CD4-positive, alpha-beta T cell (primary cell): ENCODE data around the gene PLAAT3. TPM values are rescaled to one million over a fixed set of nuclear protein-coding genes. Genes with fewer than 3 reads are reported as not detected.
"Not testable (repeated sequence)": the region's sequence is repeated elsewhere in the genome, so short reads cannot be mapped to it uniquely, and the experiment has no call there.

Experiments used
- ATAC-seq: fragments of 200-7000 bp; cut with Tn5 transposase; one replicate; pipeline ENCODE4 v1.10.0; 2022; ENCODE audit warnings: mild to moderate bottlenecking; ENCODE audit not compliant: poor library complexity
- CTCF ChIA-PET: fragments of 350-600 bp; sonication (Branson Sonifier 250); formaldehyde crosslinking; loops from one replicate; lab custom pipeline; 2021; ENCODE audit warnings: antibody characterized with exemption, inconsistent platforms; lab: Charles Lee
- POLR2A ChIA-PET: fragments of 350-600 bp; sonication (Branson Sonifier 250); formaldehyde crosslinking; loops from one replicate; lab custom pipeline; 2021; ENCODE audit warnings: antibody characterized with exemption, inconsistent platforms; lab: Charles Lee
- DNase-seq, 14 experiments: peaks; one replicate each; pipeline ENCODE4 v3.0.0-alpha.2; 2013 to 2020; ENCODE audit warnings: mixed read lengths in 2 of 14
- H3K27ac ChIP-seq, 2 donors: one replicate each; pipeline versions ENCODE4 v1.5.1 to v1.7.0; 2013; ENCODE audit warnings: low read length in 2 of 2, low read depth in 1 of 2, mild to moderate bottlenecking in 1 of 2
- H3K27me3 ChIP-seq, 2 experiments: 1 replicate in 1 of 2; 2 replicates in 1 of 2; pipeline versions ENCODE4 v1.6.1 to v1.7.0; 2013; ENCODE audit warnings: low read length in 2 of 2, control low read depth in 1 of 2, mild to moderate bottlenecking in 1 of 2, moderate library complexity in 1 of 2; ENCODE audit not compliant: insufficient read depth in 2 of 2, control insufficient read depth in 1 of 2
- H3K36me3 ChIP-seq: one replicate; pipeline ENCODE4 v1.6.1; 2013; ENCODE audit warnings: low read length, control low read depth; ENCODE audit not compliant: insufficient read depth
- H3K4me1 ChIP-seq: one replicate; pipeline ENCODE4 v1.6.1; 2013; ENCODE audit warnings: low read length, control low read depth; ENCODE audit not compliant: insufficient read depth
- H3K4me3 ChIP-seq: one replicate; pipeline ENCODE4 v1.5.1; 2013; ENCODE audit warnings: mild to moderate bottlenecking, low read length, moderate library complexity
- H3K9me3 ChIP-seq, 2 experiments: 1 replicate in 1 of 2; 2 replicates in 1 of 2; pipeline versions ENCODE4 v1.6.1 to v1.7.0; 2013; ENCODE audit warnings: low read length in 2 of 2, mild to moderate bottlenecking in 2 of 2, control low read depth in 1 of 2, moderate library complexity in 1 of 2; ENCODE audit not compliant: control insufficient read depth in 1 of 2, insufficient read depth in 1 of 2
- H3K27ac Mint-ChIP-seq: one replicate; pipeline ENCODE4 v1.8.0; 2020; ENCODE audit warnings: mixed read lengths
- H3K27me3 Mint-ChIP-seq: one replicate; pipeline ENCODE4 v1.8.0; 2021; ENCODE audit warnings: mixed read lengths
- H3K36me3 Mint-ChIP-seq: one replicate; pipeline ENCODE4 v1.8.0; 2021; ENCODE audit warnings: low read depth, mixed read lengths
- H3K4me1 Mint-ChIP-seq: one replicate; pipeline ENCODE4 v1.8.0; 2021; ENCODE audit warnings: low read depth, mixed read lengths
- H3K4me3 Mint-ChIP-seq: one replicate; pipeline ENCODE4 v1.8.0; 2020; ENCODE audit warnings: mild to moderate bottlenecking, mixed read lengths
- H3K9me3 Mint-ChIP-seq: one replicate; pipeline ENCODE4 v1.8.0; 2020; ENCODE audit warnings: mixed read lengths
- intact Hi-C, 2 experiments: fragments of 100-400 bp; cut with DNase I in 1 of 2; cut with micrococcal nuclease in 1 of 2; formaldehyde crosslinking; loops; one replicate each; pipeline versions ENCODE4 v1.15.1 to v1.9.0; 2023 to 2025; cut with DNase I, micrococcal nuclease
- total RNA-seq, 174 experiments: library from RNA in 2 of 174; stranded (reverse) in 2 of 174; gene quantifications; one replicate each; pipeline ENCODE4 v1.2.3 and lab custom pipeline; 2021 to 2026
- TF ChIP-seq, protein P1 (sequence below): fragments of 200-600 bp; IDR thresholded peaks from one replicate; pipeline ENCODE4 v1.8.0; 2022; ENCODE audit warnings: antibody characterized with exemption, mild to moderate bottlenecking

PLAAT3 gene
- total RNA-seq, 2 experiments from 2014 or later: 2.4 to 3.6 TPM

DNA sequence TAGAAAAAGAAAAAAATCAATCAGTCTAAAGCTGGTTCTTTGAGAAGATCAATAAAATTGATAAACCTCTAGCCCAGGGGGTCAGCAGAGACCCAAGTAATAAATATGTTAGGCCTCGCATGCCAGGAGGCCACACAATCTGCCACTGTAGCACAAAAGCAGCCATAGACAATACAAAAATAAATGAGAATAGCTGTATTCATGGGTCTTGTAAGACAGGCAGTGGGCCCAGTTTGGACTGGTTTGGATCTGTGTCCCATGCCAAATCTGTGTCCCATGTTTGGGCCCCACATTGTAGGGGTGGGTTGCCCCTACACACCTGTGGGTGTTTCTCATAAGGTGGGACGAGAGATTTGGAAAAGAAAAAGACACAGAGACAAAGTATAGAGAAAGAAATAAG is 84.2 kb downstream of the PLAAT3 start:
- intact Hi-C loops: loop anchor here in 1 of 2 experiments (2.0 to 10.0 kb wide), 2 partner anchors 105 to 141 kb away; partner anchors contain the start of gene ATL3
- H3K4me1 ChIP-seq: peaks cover 49% of the 10 kb centered on the region
- H3K36me3 ChIP-seq: no peaks in the 10 kb centered on the region
- DNase-seq: no peak
- POLR2A ChIA-PET: interaction anchor here (1.3 kb wide), 1 partner anchor 15 kb away, joined by 3 read pairs; no protein-coding TSS in a partner anchor
- H3K27me3 ChIP-seq: no peaks in the 10 kb centered on the region
- H3K27ac Mint-ChIP-seq: peak overlapping the region; percentile 74
- peaks cover 68% of the 10 kb centered on the region for H3K4me1 Mint-ChIP-seq
- TF ChIP-seq, protein P1, sequence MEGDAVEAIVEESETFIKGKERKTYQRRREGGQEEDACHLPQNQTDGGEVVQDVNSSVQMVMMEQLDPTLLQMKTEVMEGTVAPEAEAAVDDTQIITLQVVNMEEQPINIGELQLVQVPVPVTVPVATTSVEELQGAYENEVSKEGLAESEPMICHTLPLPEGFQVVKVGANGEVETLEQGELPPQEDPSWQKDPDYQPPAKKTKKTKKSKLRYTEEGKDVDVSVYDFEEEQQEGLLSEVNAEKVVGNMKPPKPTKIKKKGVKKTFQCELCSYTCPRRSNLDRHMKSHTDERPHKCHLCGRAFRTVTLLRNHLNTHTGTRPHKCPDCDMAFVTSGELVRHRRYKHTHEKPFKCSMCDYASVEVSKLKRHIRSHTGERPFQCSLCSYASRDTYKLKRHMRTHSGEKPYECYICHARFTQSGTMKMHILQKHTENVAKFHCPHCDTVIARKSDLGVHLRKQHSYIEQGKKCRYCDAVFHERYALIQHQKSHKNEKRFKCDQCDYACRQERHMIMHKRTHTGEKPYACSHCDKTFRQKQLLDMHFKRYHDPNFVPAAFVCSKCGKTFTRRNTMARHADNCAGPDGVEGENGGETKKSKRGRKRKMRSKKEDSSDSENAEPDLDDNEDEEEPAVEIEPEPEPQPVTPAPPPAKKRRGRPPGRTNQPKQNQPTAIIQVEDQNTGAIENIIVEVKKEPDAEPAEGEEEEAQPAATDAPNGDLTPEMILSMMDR: no peak
- H3K4me3 ChIP-seq: no peak overlapping the region
- no peak for ATAC-seq
- H3K36me3 Mint-ChIP-seq: no peaks in the 10 kb centered on the region
- H3K9me3 Mint-ChIP-seq: no peaks in the 10 kb centered on the region
- H3K9me3 ChIP-seq: no peaks in the 10 kb centered on the region
- no peak overlapping the region for H3K27ac ChIP-seq
- H3K4me3 Mint-ChIP-seq: no peak overlapping the region
- CTCF ChIA-PET: no interaction called here
- no peaks in the 10 kb centered on the region for H3K27me3 Mint-ChIP-seq

GRCh38 chr11:63529373-63529772 is 84.9 kb downstream of the PLAAT3 start:
- H3K36me3 Mint-ChIP-seq, H3K9me3 Mint-ChIP-seq, H3K9me3 ChIP-seq, H3K27me3 Mint-ChIP-seq, DNase-seq, H3K4me3 Mint-ChIP-seq, H3K27ac ChIP-seq, ATAC-seq, H3K4me3 ChIP-seq, CTCF ChIA-PET, H3K27me3 ChIP-seq, intact Hi-C loops, H3K36me3 ChIP-seq: not testable (repeated sequence)
- POLR2A ChIA-PET: interaction anchor here (1.3 kb wide), 1 partner anchor 15 kb away, joined by 3 read pairs; no protein-coding TSS in a partner anchor
- H3K27ac Mint-ChIP-seq: peak overlapping the region; percentile 74
- peaks cover 61% of the 10 kb centered on the region for H3K4me1 Mint-ChIP-seq
- peaks cover 43% of the 10 kb centered on the region for H3K4me1 ChIP-seq

GRCh38 chr11:63528729-63529278 is 85.4 kb downstream of the PLAAT3 start:
- H3K4me3 Mint-ChIP-seq, CTCF ChIA-PET, POLR2A ChIA-PET, H3K9me3 Mint-ChIP-seq, H3K4me3 ChIP-seq, H3K36me3 ChIP-seq, H3K9me3 ChIP-seq, DNase-seq, ATAC-seq, H3K36me3 Mint-ChIP-seq, H3K27me3 ChIP-seq, H3K27ac ChIP-seq, H3K27me3 Mint-ChIP-seq, intact Hi-C loops: not testable (repeated sequence)
- peaks cover 56% of the 10 kb centered on the region for H3K4me1 Mint-ChIP-seq
- H3K27ac Mint-ChIP-seq: peak overlapping the region; percentile 74
- peaks cover 37% of the 10 kb centered on the region for H3K4me1 ChIP-seq

- POLR2A ChIA-PET, H3K27ac Mint-ChIP-seq, H3K9me3 Mint-ChIP-seq, H3K27me3 Mint-ChIP-seq, H3K36me3 Mint-ChIP-seq, H3K9me3 ChIP-seq, CTCF ChIA-PET, H3K4me3 Mint-ChIP-seq, H3K4me3 ChIP-seq, H3K27me3 ChIP-seq, H3K27ac ChIP-seq, ATAC-seq, H3K36me3 ChIP-seq, intact Hi-C loops, DNase-seq: not testable (repeated sequence)
- H3K4me1 ChIP-seq: peaks cover 31% of the 10 kb centered on the region
- peaks cover 49% of the 10 kb centered on the region for H3K4me1 Mint-ChIP-seq
Observed at GRCh38 chr11:63528156-63528555, 86.1 kb downstream of the PLAAT3 start.
